H1 (cell line): ENCODE results near the gene ZNF644. TPM values are rescaled to one million over a fixed set of nuclear protein-coding genes. Genes with fewer than 3 reads are reported as not detected.

Experiments
- EZH2 ChIP-seq: fragments of 200-600 bp; sonication (generic); IDR thresholded peaks from 2 replicates; pipeline ENCODE4 v1.7.1; 2012; ENCODE audit warnings: low read depth, mild to moderate bottlenecking, moderate library complexity, low read length, inconsistent platforms; ENCODE audit not compliant: severe bottlenecking
- KDM5A ChIP-seq: fragments of 200-600 bp; IDR thresholded peaks from 2 replicates; pipeline ENCODE4 v1.7.1; 2012; ENCODE audit warnings: mild to moderate bottlenecking, low read length, inconsistent platforms, mixed read lengths
- NANOG ChIP-seq: IDR thresholded peaks from 2 replicates; pipeline ENCODE4 v1.6.1; 2011; ENCODE audit warnings: low read length, low read depth, mild to moderate bottlenecking, inconsistent platforms; ENCODE audit not compliant: insufficient read depth, poor library complexity, severe bottlenecking
- RFX5 ChIP-seq: IDR thresholded peaks from 2 replicates; pipeline ENCODE4 v1.6.1; 2011; ENCODE audit warnings: low read depth, low read length, improper control_type of control experiment, borderline replicate concordance
- polyA plus RNA-seq, 7 experiments: library from polyadenylated mRNA; depleted of rRNA in 3 of 7; stranded (reverse) in 5 of 7; unstranded in 2 of 7; fragments of >200 nt in 5 of 7; fragments of 200-250 nt in 2 of 7; gene quantifications; 1 replicate in 5 of 7; 2 replicates in 1 of 7; 4 replicates in 1 of 7; pipeline versions ENCODE4 v1.2.1 to v1.2.3, GENCODE V29; 2011 to 2013; ENCODE audit warnings: missing spikeins in 2 of 7, mixed read lengths in 2 of 7
- total RNA-seq: library from RNA; stranded (reverse); fragmentation: NEBNext Ultra II Directional; extraction: Animal tissue kit (Norgen Biotek cat#: 25700); gene quantifications from 2 replicates; pipeline ENCODE4 v1.2.1, GENCODE V29; 2021

ZNF644 gene
- total and polyA plus RNA-seq, 2 of the 8 experiments (the other 6 are each of a cell fraction or from before 2014, with no cell fraction given), result 14.5 to 93.5 TPM

DNA sequence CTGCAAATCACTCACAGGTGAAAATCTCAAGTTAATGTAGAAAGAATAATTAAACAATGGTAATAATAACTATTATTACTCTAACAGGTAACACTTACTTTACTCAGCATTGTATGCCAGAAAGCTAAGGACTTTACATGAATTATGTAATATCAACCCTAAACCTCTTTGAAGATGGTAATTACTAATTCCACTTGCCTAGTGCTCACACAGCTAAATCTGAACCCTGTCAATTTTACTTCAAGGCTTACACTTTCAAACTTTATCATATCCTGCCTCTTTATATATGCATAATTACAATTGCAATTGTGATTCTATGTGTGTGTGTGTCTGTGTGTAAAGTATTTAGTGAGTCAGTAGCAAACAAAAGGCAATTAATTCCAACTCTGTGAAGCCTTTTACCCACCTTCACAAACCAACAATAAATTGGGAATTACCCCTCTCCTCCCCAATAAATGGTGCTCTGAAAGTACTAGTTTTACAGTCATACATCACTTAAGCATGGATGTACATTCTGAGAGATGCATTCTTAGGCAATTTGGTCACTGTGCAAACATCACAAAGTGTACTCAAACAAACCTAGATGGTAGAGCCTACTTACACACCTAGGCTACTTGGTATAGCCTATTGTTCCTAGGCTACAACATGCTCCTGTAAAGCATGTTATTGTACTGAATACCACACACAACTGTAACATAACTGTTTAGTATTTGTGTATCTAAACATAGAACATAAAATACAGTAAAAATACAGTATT lies 5.9 kb downstream of the ZNF644 start (continued):
- no peak for TF ChIP-seq NANOG
- no peak for TF ChIP-seq RFX5
- TF ChIP-seq KDM5A, result no peak
- TF ChIP-seq EZH2, result no peak
